Measurements from ENCODE around the gene GPBAR1.
"Not testable (repeated sequence)": the region's sequence is repeated elsewhere in the genome, so short reads cannot be mapped to it uniquely, and the experiment has no call there.

GPBAR1 gene

GRCh38 chr2:218270721-218271486 lies 10.1 kb downstream of the GPBAR1 start:
- no peak for DNase-seq

- no peak for DNase-seq
Measured at GRCh38 chr2:218271487-218271797, 10.6 kb downstream of the GPBAR1 start.

- no peak for DNase-seq
Measured at GRCh38 chr2:218271865-218272530, 11.2 kb downstream of the GPBAR1 start.

- DNase-seq, result peak; percentile 62
Measured at GRCh38 chr2:218272531-218273212, 11.9 kb downstream of the GPBAR1 start.

- DNase-seq, result not testable (repeated sequence)
Measured at GRCh38 chr2:218273214-218273907, 12.5 kb downstream of the GPBAR1 start.

GRCh38 chr2:218273908-218274249 lies 13.1 kb downstream of the GPBAR1 start:
- no peak for DNase-seq

GRCh38 chr2:218274586-218274985 lies 13.8 kb downstream of the GPBAR1 start:
- DNase-seq, result no peak

GRCh38 chr2:218275371-218276072 lies 14.7 kb downstream of the GPBAR1 start:
- DNase-seq, result no peak

GRCh38 chr2:218276986-218277755 lies 16.4 kb downstream of the GPBAR1 start:
- DNase-seq, result no peak

- no peak for DNase-seq
Measured at GRCh38 chr2:218277921-218278320, 17.1 kb downstream of the GPBAR1 start.

GRCh38 chr2:218278531-218279360 lies 17.9 kb downstream of the GPBAR1 start:
- no peak for DNase-seq

GRCh38 chr2:218280260-218280870 lies 19.6 kb downstream of the GPBAR1 start:
- DNase-seq, result no peak

- DNase-seq, result no peak
Measured at GRCh38 chr2:218281449-218281848, 20.6 kb downstream of the GPBAR1 start.

GRCh38 chr2:218282173-218282991 lies 21.6 kb downstream of the GPBAR1 start:
- no peak for DNase-seq

- DNase-seq, result no peak
Measured at GRCh38 chr2:218284106-218284811, 23.4 kb downstream of the GPBAR1 start.

GRCh38 chr2:218285604-218286003 lies 24.8 kb downstream of the GPBAR1 start:
- peak; percentile 12 for DNase-seq

- DNase-seq, result no peak
Measured at GRCh38 chr2:218286570-218287459, 26.0 kb downstream of the GPBAR1 start.

All from NCI-H2029 (cell line).